Mesothelial cell of epicardium (in vitro differentiated cells): ENCODE measurements around the gene MEGF11. TPM values are rescaled to one million over a fixed set of nuclear protein-coding genes. Genes with fewer than 3 reads are reported as not detected.

Experiments used
- DNase-seq, 2 experiments: peaks; one replicate each; pipeline ENCODE4 v3.0.0; 2021; ENCODE audit warnings: low spot score in 2 of 2; ENCODE audit not compliant: unreplicated experiment in 2 of 2
- H3K27ac Mint-ChIP-seq: 2 replicates; pipeline ENCODE4 v1.8.0; 2021; ENCODE audit warnings: mixed read lengths
- H3K27me3 Mint-ChIP-seq: 2 replicates; pipeline ENCODE4 v1.8.0; 2021; ENCODE audit warnings: low read depth, mixed read lengths
- H3K36me3 Mint-ChIP-seq: 2 replicates; pipeline ENCODE4 v1.8.0; 2021; ENCODE audit warnings: mixed read lengths
- H3K4me1 Mint-ChIP-seq: 2 replicates; pipeline ENCODE4 v1.8.0; 2021; ENCODE audit warnings: mixed read lengths
- H3K4me3 Mint-ChIP-seq: 2 replicates; pipeline ENCODE4 v1.8.0; 2021; ENCODE audit warnings: mild to moderate bottlenecking, moderate library complexity, mixed read lengths
- H3K9me3 Mint-ChIP-seq: 2 replicates; pipeline ENCODE4 v1.8.0; 2021; ENCODE audit warnings: mixed read lengths
- CTCF ChIP-seq: fragments of 200-600 bp; sonication (generic); IDR thresholded peaks from one replicate; pipeline ENCODE4 v1.5.0; 2021; ENCODE audit warnings: antibody characterized with exemption; ENCODE audit not compliant: unreplicated experiment
- total RNA-seq: library from RNA; stranded (reverse); gene quantifications from 3 replicates; pipeline ENCODE4 v1.2.1, GENCODE V29; 2021

The MEGF11 gene
- total RNA-seq, 1 donor from 2014 or later: 3.7 TPM

DNA sequence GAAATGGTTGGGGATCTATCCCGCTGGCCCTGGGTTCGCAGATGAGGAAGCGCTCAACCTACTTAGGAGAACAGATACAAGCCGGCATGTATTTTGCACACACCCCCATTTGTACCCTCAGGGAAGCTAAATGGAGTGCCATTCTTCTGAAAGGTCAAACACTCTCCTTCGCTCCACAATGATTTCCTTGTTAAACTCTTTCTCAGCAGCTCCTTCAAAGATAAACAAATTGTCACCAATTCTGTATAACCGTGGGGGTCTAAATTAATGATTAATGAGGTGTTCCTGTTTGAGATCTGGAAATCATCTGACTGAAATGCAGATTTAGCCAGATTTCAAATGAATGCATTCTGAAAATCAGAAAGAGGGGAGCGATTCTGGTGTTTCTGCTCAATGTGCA lies 124.0 kb downstream of the MEGF11 start:
- Mint-ChIP-seq H3K4me3 (no peak overlapping the region), H3K9me3 (no peaks in the 10 kb centered on the region), H3K36me3 (no peaks in the 10 kb centered on the region), H3K4me1 (peaks cover 15% of the 10 kb centered on the region), H3K27ac (no peak overlapping the region), H3K27me3 (peaks cover 49% of the 10 kb centered on the region)
- DNase-seq: no peak
- no peak for TF ChIP-seq CTCF

- H3K27ac Mint-ChIP-seq: no peak overlapping the region
- no peak overlapping the region for H3K4me3 Mint-ChIP-seq
- no peaks in the 10 kb centered on the region for H3K36me3 Mint-ChIP-seq
- no peaks in the 10 kb centered on the region for H3K9me3 Mint-ChIP-seq
- no peak for DNase-seq
- peaks cover 58% of the 10 kb centered on the region for H3K27me3 Mint-ChIP-seq
- peaks cover 5% of the 10 kb centered on the region for H3K4me1 Mint-ChIP-seq
- TF ChIP-seq CTCF: no peak
Measured at GRCh38 chr15:66128116-66128680, 125.4 kb downstream of the MEGF11 start.

DNA sequence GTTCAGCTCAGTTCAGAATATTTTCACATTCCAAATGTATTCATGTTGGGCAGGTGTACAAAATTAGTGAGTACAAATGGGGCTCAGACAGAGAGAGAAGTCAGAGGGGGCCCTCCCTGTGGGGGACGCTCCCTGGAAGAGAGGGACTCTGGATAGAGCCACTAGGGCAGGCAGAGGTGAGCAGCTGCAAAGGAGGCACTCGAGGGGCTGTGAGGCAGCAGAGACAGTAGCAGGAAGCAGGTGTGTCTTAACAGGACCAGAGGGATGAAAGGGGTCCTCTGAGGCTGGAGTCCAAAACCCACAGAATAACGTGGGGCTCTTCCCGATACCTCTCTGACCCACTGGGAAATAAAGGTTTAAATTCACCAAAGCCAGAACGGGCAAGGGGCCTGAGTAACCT lies 127.1 kb downstream of the MEGF11 start:
- DNase-seq: no peak
- Mint-ChIP-seq H3K27me3 (peaks cover 60% of the 10 kb centered on the region), H3K4me1 (peaks cover 5% of the 10 kb centered on the region), H3K36me3 (no peaks in the 10 kb centered on the region), H3K4me3 (no peak overlapping the region), H3K9me3 (no peaks in the 10 kb centered on the region), H3K27ac (no peak overlapping the region)
- TF ChIP-seq CTCF: no peak

DNA sequence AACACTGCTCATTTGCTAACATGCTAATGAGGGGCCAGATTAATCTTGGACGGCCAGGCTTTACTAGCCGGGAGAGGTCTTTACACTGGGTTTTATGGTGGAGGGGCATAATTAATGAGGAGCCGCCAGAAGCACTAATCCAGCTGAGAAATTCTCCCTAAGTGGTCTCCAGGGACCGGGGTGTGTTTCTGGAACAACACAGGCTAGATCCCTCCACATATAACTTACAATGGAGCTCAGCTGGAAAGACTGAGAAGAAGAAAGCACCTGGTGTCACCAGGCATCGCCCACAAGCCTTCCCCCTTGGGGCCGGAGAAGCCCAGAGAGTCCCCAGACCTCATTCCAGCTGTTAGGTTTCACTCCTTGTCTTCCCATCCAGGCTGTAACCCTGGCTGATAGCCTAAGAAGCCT lies 127.5 kb downstream of the MEGF11 start:
- Mint-ChIP-seq H3K4me1 (peaks cover 5% of the 10 kb centered on the region), H3K9me3 (no peaks in the 10 kb centered on the region), H3K27ac (no peak overlapping the region), H3K4me3 (no peak overlapping the region), H3K27me3 (peaks cover 58% of the 10 kb centered on the region), H3K36me3 (no peaks in the 10 kb centered on the region)
- no peak for DNase-seq
- no peak for TF ChIP-seq CTCF

GRCh38 chr15:66124651-66125050 lies 128.9 kb downstream of the MEGF11 start:
- no peaks in the 10 kb centered on the region for H3K9me3 Mint-ChIP-seq
- peaks cover 5% of the 10 kb centered on the region for H3K4me1 Mint-ChIP-seq
- H3K36me3 Mint-ChIP-seq: no peaks in the 10 kb centered on the region
- no peak for TF ChIP-seq CTCF
- no peak overlapping the region for H3K27ac Mint-ChIP-seq
- no peak overlapping the region for H3K4me3 Mint-ChIP-seq
- DNase-seq: no peak
- peaks cover 47% of the 10 kb centered on the region for H3K27me3 Mint-ChIP-seq

GRCh38 chr15:66123799-66124198 lies 129.8 kb downstream of the MEGF11 start:
- Mint-ChIP-seq H3K4me3 (no peak overlapping the region), H3K36me3 (no peaks in the 10 kb centered on the region), H3K27ac (no peak overlapping the region), H3K4me1 (peaks cover 5% of the 10 kb centered on the region), H3K27me3 (peaks cover 42% of the 10 kb centered on the region), H3K9me3 (no peaks in the 10 kb centered on the region)
- DNase-seq: no peak
- no peak for TF ChIP-seq CTCF
